Liver (tissue), 9 donors: Measurements from ENCODE around the gene CEP126. TPM values are rescaled to one million over a fixed set of nuclear protein-coding genes. Genes with fewer than 3 reads are reported as not detected.
A peak's percentile ranks its signal among the peaks of the same experiment; 100 is the strongest.
"Not testable (repeated sequence)": the region's sequence is repeated elsewhere in the genome, so short reads cannot be mapped to it uniquely, and the experiment has no call there.

Source experiments
- DNase-seq: peaks from one replicate; pipeline ENCODE4 v3.0.0-alpha.2; 2017; ENCODE audit warnings: low spot score
- H3K27ac ChIP-seq, 2 donors: one replicate each; pipeline ENCODE4 v1.7.0; 2013; ENCODE audit warnings: inconsistent platforms in 2 of 2, low read length in 2 of 2, control low read depth in 1 of 2, low read depth in 1 of 2, mild to moderate bottlenecking in 1 of 2
- H3K27me3 ChIP-seq, 4 donors: one replicate each; pipeline versions ENCODE4 v1.6.1 to v1.7.0; 2013; ENCODE audit warnings: low read length in 3 of 4, inconsistent platforms in 1 of 4, mild to moderate bottlenecking in 1 of 4, moderate library complexity in 1 of 4; ENCODE audit not compliant: control insufficient read depth in 4 of 4, insufficient read depth in 4 of 4
- H3K36me3 ChIP-seq, 4 donors: one replicate each; pipeline versions ENCODE4 v1.6.1 to v1.7.0; 2013; ENCODE audit warnings: low read length in 3 of 4, mild to moderate bottlenecking in 3 of 4, low read depth in 1 of 4, moderate library complexity in 1 of 4; ENCODE audit not compliant: control insufficient read depth in 4 of 4, insufficient read depth in 3 of 4
- H3K4me1 ChIP-seq, 4 donors: one replicate each; pipeline versions ENCODE4 v1.6.1 to v1.7.0; 2013; ENCODE audit warnings: low read length in 3 of 4, mild to moderate bottlenecking in 3 of 4, moderate library complexity in 1 of 4; ENCODE audit not compliant: control insufficient read depth in 4 of 4, insufficient read depth in 4 of 4
- H3K4me3 ChIP-seq, 3 donors: one replicate each; pipeline versions ENCODE4 v1.6.1 to v1.7.0; 2013; ENCODE audit warnings: low read length in 3 of 3, control low read depth in 1 of 3, low read depth in 1 of 3, mild to moderate bottlenecking in 1 of 3
- H3K9ac ChIP-seq, 2 donors: one replicate each; pipeline ENCODE4 v1.7.0; 2013; ENCODE audit warnings: low read length in 2 of 2, mild to moderate bottlenecking in 2 of 2, moderate library complexity in 2 of 2, control low read depth in 1 of 2, low read depth in 1 of 2
- H3K9me3 ChIP-seq, 4 donors: one replicate each; pipeline versions ENCODE4 v1.6.1 to v1.7.0; 2013; ENCODE audit warnings: low read length in 3 of 4; ENCODE audit not compliant: control insufficient read depth in 4 of 4
- ATF3 ChIP-seq: IDR thresholded peaks from 2 replicates; pipeline ENCODE4 v1.6.1; 2016; ENCODE audit warnings: antibody characterized with exemption
- CTCF ChIP-seq: fragments of 150-350 bp; IDR thresholded peaks from 2 replicates; pipeline ENCODE4 v1.5.1; 2017; ENCODE audit warnings: improper control_type of control experiment, low read depth, low read length; ENCODE audit not compliant: missing input control
- EGR1 ChIP-seq, 2 donors: IDR thresholded peaks; 2 replicates each; pipeline ENCODE4 v1.6.1; 2016 to 2018; ENCODE audit warnings: antibody characterized with exemption in 2 of 2, low read depth in 2 of 2
- FOXA1 ChIP-seq: IDR thresholded peaks from 2 replicates; pipeline ENCODE4 v1.6.1; 2016; ENCODE audit warnings: antibody characterized with exemption
- FOXA2 ChIP-seq: IDR thresholded peaks from 2 replicates; pipeline ENCODE4 v1.6.1; 2016; ENCODE audit warnings: antibody characterized with exemption
- GABPA ChIP-seq, 2 donors: IDR thresholded peaks in 1 of 2; conservative IDR thresholded peaks in 1 of 2; 2 replicates each; pipeline ENCODE4 v1.6.1; 2016; ENCODE audit warnings: antibody characterized with exemption in 2 of 2, mild to moderate bottlenecking in 1 of 2, moderate library complexity in 1 of 2
- HNF4A ChIP-seq, 2 donors: conservative IDR thresholded peaks; 2 replicates each; pipeline ENCODE4 v1.6.1; 2016; ENCODE audit warnings: antibody characterized with exemption in 2 of 2, mild to moderate bottlenecking in 2 of 2
- HNF4G ChIP-seq: IDR thresholded peaks from 2 replicates; pipeline ENCODE4 v1.6.1; 2016; ENCODE audit warnings: antibody characterized with exemption
- JUND ChIP-seq, 2 donors: IDR thresholded peaks; 2 replicates each; pipeline ENCODE4 v1.6.1; 2016; ENCODE audit warnings: antibody characterized with exemption in 2 of 2
- RAD21 ChIP-seq, 2 donors: IDR thresholded peaks; 2 replicates each; pipeline ENCODE4 v1.6.1; 2016; ENCODE audit warnings: antibody characterized with exemption in 2 of 2, mild to moderate bottlenecking in 2 of 2
- REST ChIP-seq: IDR thresholded peaks from 2 replicates; pipeline ENCODE4 v1.6.1; 2016; ENCODE audit warnings: antibody characterized with exemption, mild to moderate bottlenecking
- RXRA ChIP-seq, 2 donors: IDR thresholded peaks; 2 replicates each; pipeline ENCODE4 v1.6.1; 2017 to 2018; ENCODE audit warnings: antibody characterized with exemption in 2 of 2, mild to moderate bottlenecking in 1 of 2
- SP1 ChIP-seq: IDR thresholded peaks from 2 replicates; pipeline ENCODE4 v1.6.1; 2018; ENCODE audit warnings: antibody characterized with exemption, mild to moderate bottlenecking
- YY1 ChIP-seq: IDR thresholded peaks from 2 replicates; pipeline ENCODE4 v1.6.1; 2016; ENCODE audit warnings: antibody characterized with exemption, mild to moderate bottlenecking
- ZBTB33 ChIP-seq: IDR thresholded peaks from 2 replicates; pipeline ENCODE4 v1.6.1; 2016; ENCODE audit warnings: antibody characterized with exemption
- WGBS: extraction: QIAGEN DNeasy Blood & Tissue Kit; methylation state at CpG from one replicate; pipeline ENCODE4 v1.1.7; 2013; 5-methylcytosine and 5-hydroxymethylcytosine counted together
- polyA plus RNA-seq, 2 donors: library from polyadenylated mRNA; stranded (reverse) in 1 of 2; unstranded in 1 of 2; fragments of 200-250 nt in 1 of 2; fragments of >200 nt in 1 of 2; fragmentation: Nextera tagmentation in 1 of 2; extraction: Ambion mirVana in 1 of 2; gene quantifications; one replicate each; pipeline versions ENCODE4 v1.2.1 to v1.2.3, GENCODE V29; 2013 to 2015
- total RNA-seq, 2 donors: library from RNA; depleted of rRNA; stranded (reverse); fragments of >200 nt; gene quantifications; one replicate each; pipeline ENCODE4 v1.2.3, GENCODE V29; 2014
- donor health status: healthy.
- donor health status: healthy.
- donor health status: healthy.
- donor health status: healthy.
- donor health status: healthy.

Gene CEP126
- total and polyA plus RNA-seq, 4 donors = 0.02 to 0.75 (median 0.16) TPM

GRCh38 chr11:101994052-101994469, 79.3 kb downstream of the CEP126 start:
- WGBS = 48% methylated on average over 2 of the region's 2 CpGs
- H3K4me1 ChIP-seq, H3K9ac ChIP-seq, DNase-seq, H3K27ac ChIP-seq, H3K36me3 ChIP-seq, H3K4me3 ChIP-seq, H3K9me3 ChIP-seq, H3K27me3 ChIP-seq: not testable (repeated sequence)
- TF ChIP-seq FOXA1 (peak; percentile 75), RXRA (IDR thresholded peaks at IDR 0.05) (peak; percentile 6 to 46), FOXA2 (peak; percentile 83), ZBTB33 (peak; percentile 25), HNF4A (conservative IDR thresholded peaks at IDR 0.05) (peak; percentile 39 to 56), YY1 (peak; percentile 66), RAD21 (IDR thresholded peaks at IDR 0.05) (peak in 1 of 2 donors; percentile 15), JUND (IDR thresholded peaks at IDR 0.05) (peak in 1 of 2 donors; percentile 20)

GRCh38 chr11:101996111-101996510, 81.3 kb downstream of the CEP126 start:
- H3K4me1 ChIP-seq = peaks cover 0 to 1% (median 0%) of the 10 kb centered on the region in 4 donors
- H3K4me3 ChIP-seq = no peak overlapping the region
- no peaks in the 10 kb centered on the region for H3K36me3 ChIP-seq
- WGBS = 95% methylated on average over 4 of the region's 4 CpGs
- no peak overlapping the region for H3K27ac ChIP-seq
- H3K9me3 ChIP-seq = no peaks in the 10 kb centered on the region
- TF ChIP-seq EGR1 (IDR thresholded peaks at IDR 0.05; ENCODE audit: low read depth in 2 of 2) = no peak
- TF ChIP-seq REST = no peak
- no peak for TF ChIP-seq SP1
- TF ChIP-seq HNF4G = no peak
- TF ChIP-seq FOXA2 = no peak
- no peak for TF ChIP-seq CTCF
- TF ChIP-seq ATF3 = no peak
- TF ChIP-seq GABPA (IDR thresholded peaks at IDR 0.05 in 1 of 2, conservative IDR thresholded peaks at IDR 0.05 in 1 of 2) = no peak
- no peaks in the 10 kb centered on the region for H3K27me3 ChIP-seq
- DNase-seq = no peak
- H3K9ac ChIP-seq = no peak overlapping the region
